ENCODE results near the gene HIP1. TPM values are rescaled to one million over a fixed set of nuclear protein-coding genes. Genes with fewer than 3 reads are reported as not detected.

The HIP1 gene
- total RNA-seq, 1 experiment from 2014 or later = 11.1 TPM

- CTCF ChIA-PET = no interaction called here
Observed at GRCh38 chr7:75644589-75644988, 94.2 kb downstream of the HIP1 start.

GRCh38 chr7:75642810-75643486 is 95.8 kb downstream of the HIP1 start:
- no peaks in the 10 kb centered on the region for H3K36me3 Mint-ChIP-seq (ENCODE audit: insufficient read depth, unreplicated experiment)
- H3K27me3 Mint-ChIP-seq (ENCODE audit: insufficient read depth, unreplicated experiment) = no peaks in the 10 kb centered on the region
- peaks cover 6% of the 10 kb centered on the region for H3K4me1 Mint-ChIP-seq (ENCODE audit: insufficient read depth, unreplicated experiment)
- POLR2A ChIA-PET = no interaction called here
- CTCF ChIA-PET = no interaction called here
- BruUV-seq (replicated peaks) = no TSS peak
- TF ChIP-seq CTCF (IDR thresholded peaks at IDR 0.05; ENCODE audit: unreplicated experiment) = peak; percentile 68
- no peaks in the 10 kb centered on the region for H3K9me3 Mint-ChIP-seq (ENCODE audit: unreplicated experiment)
- intact Hi-C loops (cut with micrococcal nuclease) = no loop called here
- DNase-seq (ENCODE audit: unreplicated experiment) = peak; percentile 69
- no peak overlapping the region for H3K4me3 Mint-ChIP-seq (ENCODE audit: unreplicated experiment)
- H3K27ac Mint-ChIP-seq (ENCODE audit: low read depth, unreplicated experiment) = no peak overlapping the region

More at GRCh38 chr7:75644589-75644988, 94.2 kb downstream of the HIP1 start:
- POLR2A ChIA-PET = no interaction called here
- TF ChIP-seq CTCF (IDR thresholded peaks at IDR 0.05; ENCODE audit: unreplicated experiment) = no peak
- peaks cover 3% of the 10 kb centered on the region for H3K4me1 Mint-ChIP-seq (ENCODE audit: insufficient read depth, unreplicated experiment)
- H3K27me3 Mint-ChIP-seq (ENCODE audit: insufficient read depth, unreplicated experiment) = no peaks in the 10 kb centered on the region
- no peaks in the 10 kb centered on the region for H3K9me3 Mint-ChIP-seq (ENCODE audit: unreplicated experiment)
- H3K4me3 Mint-ChIP-seq (ENCODE audit: unreplicated experiment) = no peak overlapping the region
- DNase-seq (ENCODE audit: unreplicated experiment) = no peak
- no peak overlapping the region for H3K27ac Mint-ChIP-seq (ENCODE audit: low read depth, unreplicated experiment)
- intact Hi-C loops (cut with micrococcal nuclease) = no loop called here
- no peaks in the 10 kb centered on the region for H3K36me3 Mint-ChIP-seq (ENCODE audit: insufficient read depth, unreplicated experiment)
- BruUV-seq (replicated peaks) = no TSS peak

- intact Hi-C loops (cut with micrococcal nuclease) = no loop called here
- H3K27me3 Mint-ChIP-seq (ENCODE audit: insufficient read depth, unreplicated experiment) = no peaks in the 10 kb centered on the region
- peak overlapping the region; percentile 70 for H3K4me3 Mint-ChIP-seq (ENCODE audit: unreplicated experiment)
- BruUV-seq (replicated peaks) = no TSS peak
- DNase-seq (ENCODE audit: unreplicated experiment) = no peak
- no peaks in the 10 kb centered on the region for H3K9me3 Mint-ChIP-seq (ENCODE audit: unreplicated experiment)
- peaks cover 6% of the 10 kb centered on the region for H3K4me1 Mint-ChIP-seq (ENCODE audit: insufficient read depth, unreplicated experiment)
- CTCF ChIA-PET = no interaction called here
- no peaks in the 10 kb centered on the region for H3K36me3 Mint-ChIP-seq (ENCODE audit: insufficient read depth, unreplicated experiment)
- H3K27ac Mint-ChIP-seq (ENCODE audit: low read depth, unreplicated experiment) = no peak overlapping the region
- no peak for TF ChIP-seq CTCF (IDR thresholded peaks at IDR 0.05; ENCODE audit: unreplicated experiment)
- POLR2A ChIA-PET = no interaction called here
Observed at GRCh38 chr7:75640201-75640600, 98.5 kb downstream of the HIP1 start.

- Mint-ChIP-seq H3K36me3 (ENCODE audit: insufficient read depth, unreplicated experiment) (no peaks in the 10 kb centered on the region), H3K27me3 (ENCODE audit: insufficient read depth, unreplicated experiment) (no peaks in the 10 kb centered on the region), H3K4me3 (ENCODE audit: unreplicated experiment) (peak overlapping the region; percentile 70), H3K4me1 (ENCODE audit: insufficient read depth, unreplicated experiment) (peaks cover 6% of the 10 kb centered on the region), H3K27ac (ENCODE audit: low read depth, unreplicated experiment) (no peak overlapping the region), H3K9me3 (ENCODE audit: unreplicated experiment) (no peaks in the 10 kb centered on the region)
- TF ChIP-seq CTCF (IDR thresholded peaks at IDR 0.05; ENCODE audit: unreplicated experiment) = no peak
- CTCF ChIA-PET = no interaction called here
- POLR2A ChIA-PET = no interaction called here
- DNase-seq (ENCODE audit: unreplicated experiment) = no peak
- BruUV-seq (replicated peaks) = no TSS peak
- intact Hi-C loops (cut with micrococcal nuclease) = loop anchor here (10.0 kb wide), 1 partner anchor 115 kb away; no protein-coding TSS in a partner anchor
Observed at GRCh38 chr7:75639886-75640190, 98.9 kb downstream of the HIP1 start.

Measured in MCF 10A (cell line).